GM12878 (cell line): ENCODE measurements around the gene AMPD2. TPM values are rescaled to one million over a fixed set of nuclear protein-coding genes. Genes with fewer than 3 reads are reported as not detected.

Experiments
- BCLAF1 ChIP-seq: fragments of 450-650 bp; IDR thresholded peaks from 2 replicates; pipeline ENCODE4 v1.6.1; 2017; ENCODE audit warnings: antibody characterized with exemption, mild to moderate bottlenecking, moderate library complexity
- IRF4 ChIP-seq: IDR thresholded peaks from 2 replicates; pipeline ENCODE4 v1.6.1; 2011; ENCODE audit warnings: low read depth, low read length
- RCOR1 ChIP-seq: conservative IDR thresholded peaks from 2 replicates; pipeline ENCODE4 v1.6.1; 2012; ENCODE audit warnings: low read depth, low read length, improper control_type of control experiment
- RFX5 ChIP-seq: IDR thresholded peaks from 2 replicates; pipeline ENCODE4 v1.6.1; 2011; ENCODE audit warnings: low read depth, low read length, improper control_type of control experiment
- SMC3 ChIP-seq: IDR thresholded peaks from 2 replicates; pipeline ENCODE4 v1.6.1; 2011; ENCODE audit warnings: low read length, improper control_type of control experiment, borderline replicate concordance
- SUZ12 ChIP-seq: fragments of 200-600 bp; sonication (generic); IDR thresholded peaks from one replicate; pipeline ENCODE4 v1.6.1; 2018; ENCODE audit warnings: antibody characterized with exemption, mild to moderate bottlenecking; ENCODE audit not compliant: unreplicated experiment
- TARDBP ChIP-seq: IDR thresholded peaks from 2 replicates; pipeline ENCODE4 v1.6.1; 2016; ENCODE audit warnings: borderline replicate concordance
- TCF7 ChIP-seq: IDR thresholded peaks from 2 replicates; pipeline ENCODE4 v1.6.1; 2014; ENCODE audit warnings: antibody characterized with exemption, borderline replicate concordance
- polyA plus RNA-seq, 11 experiments: library from polyadenylated mRNA; depleted of rRNA in 4 of 11; unstranded in 6 of 11; stranded (reverse) in 5 of 11; fragments of >200 nt; fragmentation: Nextera tagmentation in 4 of 11; fragmentation: Illumina TruSeq in 1 of 11; extraction: Ambion mirVana in 4 of 11; extraction: Trizol in 1 of 11; gene quantifications; 1 replicate in 1 of 11; 2 replicates in 10 of 11; pipeline versions ENCODE4 v1.2.1 to v1.2.3, GENCODE V29; 2011 to 2016; ENCODE audit warnings: inconsistent platforms in 2 of 11, missing spikeins in 2 of 11, low read depth in 1 of 11
- total RNA-seq, 4 experiments: library from RNA; depleted of rRNA in 3 of 4; stranded (reverse); fragments of >200 nt in 3 of 4; fragmentation: Illumina TruSeq in 1 of 4; extraction: Trizol in 1 of 4; gene quantifications; 2 replicates each; pipeline versions ENCODE4 v1.2.1 to v1.2.3, GENCODE V29; 2013 to 2021
- TF ChIP-seq, protein P1 (sequence below): IDR thresholded peaks from 2 replicates; pipeline ENCODE4 v1.6.1; 2011; ENCODE audit warnings: borderline replicate concordance, low read depth, mild to moderate bottlenecking, moderate library complexity, mixed read lengths, low read length; ENCODE audit not compliant: insufficient read depth; ENCODE audit errors: extremely low read length

Gene AMPD2
- total and polyA plus RNA-seq, 10 of the 15 experiments (the other 5 are each of a cell fraction or from before 2014, with no cell fraction given): 2.0 to 75.9 (median 31.3) TPM

- no peak for TF ChIP-seq BCLAF1
- TF ChIP-seq TCF7: no peak
- no peak for TF ChIP-seq TARDBP
- no peak for TF ChIP-seq RCOR1
- peak; percentile 3; the same call in 1 of the 2 replicates for TF ChIP-seq SMC3
- TF ChIP-seq IRF4: no peak
- TF ChIP-seq SUZ12: no peak
- no peak for TF ChIP-seq RFX5
- TF ChIP-seq, protein P1, sequence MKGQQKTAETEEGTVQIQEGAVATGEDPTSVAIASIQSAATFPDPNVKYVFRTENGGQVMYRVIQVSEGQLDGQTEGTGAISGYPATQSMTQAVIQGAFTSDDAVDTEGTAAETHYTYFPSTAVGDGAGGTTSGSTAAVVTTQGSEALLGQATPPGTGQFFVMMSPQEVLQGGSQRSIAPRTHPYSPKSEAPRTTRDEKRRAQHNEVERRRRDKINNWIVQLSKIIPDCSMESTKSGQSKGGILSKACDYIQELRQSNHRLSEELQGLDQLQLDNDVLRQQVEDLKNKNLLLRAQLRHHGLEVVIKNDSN: no peak
Measured at GRCh38 chr1:109655615-109656519, 36.2 kb downstream of the AMPD2 start, which contains the start of gene GSTM4 (continued).
